NT2/D1 (cell line): Measurements from ENCODE around the gene MBNL2.

Source experiments
- YY1 ChIP-seq: IDR thresholded peaks from 2 replicates; pipeline ENCODE4 v1.6.1; 2011; ENCODE audit not compliant: insufficient read length, insufficient read depth
- ZNF274 ChIP-seq: IDR thresholded peaks from 2 replicates; pipeline ENCODE4 v1.6.1; 2011; ENCODE audit warnings: mild to moderate bottlenecking, low read depth, low read length

DNA sequence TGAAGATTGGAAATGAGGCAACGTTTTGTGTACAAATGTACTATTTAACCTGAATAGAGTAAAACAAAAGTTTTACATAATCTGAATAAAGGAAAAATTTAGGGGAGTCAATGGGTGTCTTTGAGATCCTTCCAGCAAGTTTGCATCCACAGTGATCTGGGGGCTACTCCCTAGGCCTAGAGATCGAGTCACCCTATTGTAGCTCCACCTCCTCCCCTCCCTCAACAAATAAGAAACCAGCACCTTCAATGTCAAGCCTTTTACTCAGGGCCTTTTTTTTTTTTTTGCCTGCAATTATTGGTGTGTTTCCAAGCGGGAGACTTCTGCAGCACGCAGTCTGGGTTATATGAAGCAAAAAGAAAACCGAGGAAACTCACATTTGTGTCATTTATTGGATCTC is 195.6 kb downstream of the MBNL2 start:
- TF ChIP-seq YY1 = no peak
- TF ChIP-seq ZNF274 = no peak
